Inflammatory macrophage treated with lipopolysaccharide for 1 hour (primary cell): ENCODE measurements around the gene CD300LG.

Source experiments
- DNase-seq, 2 donors: peaks; one replicate each; pipeline ENCODE4 v3.0.0-alpha.2; 2020 to 2022

Gene CD300LG

DNA sequence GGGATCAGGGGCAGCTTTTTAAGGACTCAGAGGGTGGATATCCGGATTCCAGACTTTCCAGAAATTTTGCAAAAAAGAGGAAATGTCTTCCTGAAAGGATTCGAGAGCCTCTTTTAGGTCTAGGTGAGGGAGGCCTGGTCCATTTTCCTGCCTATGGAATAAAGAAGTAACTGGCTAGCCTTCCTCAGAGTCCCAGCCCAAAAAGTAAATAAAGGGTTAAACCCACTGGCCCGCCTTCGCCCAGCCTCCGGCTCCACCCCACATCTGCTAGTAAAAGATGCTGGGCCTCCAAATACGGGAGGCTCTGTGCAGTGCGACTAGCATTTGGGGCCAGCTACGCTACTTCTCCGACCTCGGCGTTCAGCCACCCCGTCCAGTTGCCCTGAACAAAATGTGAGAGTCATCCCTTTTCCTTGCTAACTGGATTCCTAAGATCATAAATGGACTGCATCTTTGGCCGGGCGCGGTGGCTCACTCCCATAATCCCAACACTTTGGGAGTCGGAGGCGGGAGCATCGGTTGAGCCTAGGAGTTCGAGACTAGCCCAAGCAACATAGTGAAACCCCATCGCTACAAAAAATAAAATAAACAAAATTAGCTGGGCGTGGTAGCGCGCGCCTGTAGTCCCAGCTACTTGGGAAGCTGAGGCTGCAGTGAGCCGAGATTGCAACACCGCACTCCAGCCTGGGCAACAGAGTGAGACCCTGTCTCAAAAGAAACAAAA is 61.2 kb downstream of the CD300LG start:
- peak in 1 of 2 donors; percentile 12 for DNase-seq

DNA sequence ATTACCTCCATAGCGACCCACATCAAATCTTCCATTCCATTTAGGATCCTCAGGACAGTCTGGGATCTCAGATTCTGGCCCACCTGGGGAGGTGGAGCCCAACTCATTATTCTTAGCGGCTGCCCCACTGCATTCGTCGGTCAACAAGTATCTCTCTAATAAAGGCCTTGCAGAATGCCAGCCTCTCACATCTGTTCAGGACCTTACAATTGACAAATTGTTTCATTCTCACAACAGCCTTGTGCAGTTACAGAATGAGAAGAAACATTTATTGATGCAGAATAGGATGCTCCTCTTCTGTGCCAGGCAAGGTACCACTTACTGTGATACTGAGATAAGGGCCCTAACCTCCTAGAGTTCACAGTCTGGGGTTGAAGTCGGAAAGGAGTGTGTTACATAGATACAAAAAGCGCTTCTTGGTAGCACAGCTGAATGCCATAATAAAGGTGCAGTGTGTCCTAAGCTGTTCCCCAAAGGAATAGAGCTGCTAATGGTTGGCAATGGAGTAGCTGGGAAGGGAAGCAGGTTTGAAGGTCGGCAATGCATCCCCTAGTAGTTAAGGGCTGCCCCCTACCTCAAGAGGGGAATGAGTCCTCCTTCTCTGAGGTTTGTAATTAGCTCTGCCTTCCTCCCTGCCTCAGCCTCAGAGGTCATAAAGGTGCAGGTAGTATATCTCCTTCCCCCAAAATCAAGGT is 62.7 kb downstream of the CD300LG start:
- DNase-seq = no peak

DNA sequence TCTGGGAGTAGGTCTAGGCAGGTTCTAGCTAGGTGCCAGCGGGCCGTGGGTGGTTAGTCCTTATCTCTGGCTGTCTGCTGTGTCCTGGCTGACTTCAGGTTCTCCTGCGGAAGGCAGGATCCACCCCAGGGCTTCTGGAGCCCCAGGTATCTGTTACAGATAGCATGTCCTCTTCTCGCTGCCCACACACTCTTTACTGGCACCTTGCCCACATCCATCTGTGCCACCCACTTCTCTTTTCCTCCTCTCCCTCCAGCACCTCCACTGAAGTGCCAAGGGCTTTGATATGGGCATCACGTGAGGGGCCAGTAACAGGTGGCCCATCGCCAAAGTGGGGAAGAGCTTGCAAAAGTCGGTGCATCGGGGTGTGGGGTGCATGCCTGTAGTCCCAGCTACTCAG is 64.9 kb downstream of the CD300LG start:
- no peak for DNase-seq

DNA sequence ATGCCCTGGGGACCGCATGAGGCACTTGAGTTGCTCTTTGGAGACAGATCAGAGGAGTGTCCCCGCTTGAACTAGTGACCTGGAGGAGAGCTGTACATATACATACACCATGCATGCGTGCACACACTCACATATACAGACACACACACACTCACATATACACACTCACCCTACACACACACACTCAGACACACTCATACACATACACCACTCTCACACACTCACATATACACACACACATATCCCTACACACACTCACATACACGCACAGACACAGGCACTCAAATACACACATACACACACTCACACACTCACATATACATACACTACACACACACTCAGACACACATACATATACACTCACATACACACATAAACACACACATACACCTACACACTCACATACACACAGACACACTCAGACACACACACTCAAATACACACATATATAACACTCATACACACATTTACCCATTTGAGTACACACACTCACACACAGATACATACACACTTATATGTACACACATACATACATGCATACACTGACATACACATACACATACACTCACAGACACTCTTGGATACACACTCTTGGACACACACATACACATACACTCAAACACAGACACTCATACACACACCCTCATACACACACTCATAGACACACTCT is 65.8 kb downstream of the CD300LG start:
- DNase-seq = no peak
